HepG2 (cell line): ENCODE results near the gene PPP1R13B.

Experiments
- ARNTL ChIP-seq: sonication (generic); formaldehyde crosslinking; IDR thresholded peaks from 2 replicates; pipeline ENCODE4 v1.4.0; 2020; ENCODE audit warnings: mild to moderate bottlenecking, missing genetic modification reagents
- ELF4 ChIP-seq: sonication (generic); formaldehyde crosslinking; IDR thresholded peaks from 2 replicates; pipeline ENCODE4 v1.5.0; 2020; ENCODE audit warnings: missing genetic modification reagents, mild to moderate bottlenecking, moderate library complexity, borderline replicate concordance
- MTA1 ChIP-seq: sonication (generic); formaldehyde crosslinking; IDR thresholded peaks from 2 replicates; pipeline ENCODE4 v1.4.0; 2020; ENCODE audit warnings: missing genetic modification reagents, mild to moderate bottlenecking, borderline replicate concordance
- POLR2A ChIP-seq, 2 experiments: IDR thresholded peaks; 2 replicates each; pipeline ENCODE4 v1.6.1; 2011; ENCODE audit warnings: low read depth in 2 of 2, low read length in 2 of 2, mild to moderate bottlenecking in 1 of 2, moderate library complexity in 1 of 2; ENCODE audit not compliant: insufficient read depth in 1 of 2
- SMC3 ChIP-seq: IDR thresholded peaks from 2 replicates; pipeline ENCODE4 v1.6.1; 2011; ENCODE audit warnings: low read length, improper control_type of control experiment
- SUZ12 ChIP-seq: fragments of 150-350 bp; IDR thresholded peaks from 2 replicates; pipeline ENCODE4 v1.6.1; 2014; ENCODE audit warnings: low read depth, low read length
- YEATS2 ChIP-seq: sonication (generic); formaldehyde crosslinking; IDR thresholded peaks from 2 replicates; pipeline ENCODE4 v1.4.0; 2020; ENCODE audit warnings: missing genetic modification reagents, borderline replicate concordance
- ZNF274 ChIP-seq: sonication (generic); formaldehyde crosslinking; IDR thresholded peaks from 2 replicates; pipeline ENCODE4 v1.5.1; 2020; ENCODE audit warnings: mild to moderate bottlenecking, missing genetic modification reagents
- TF ChIP-seq, protein P1 (sequence below), 2 experiments: IDR thresholded peaks; 2 replicates each; pipeline ENCODE4 v1.6.1; 2011 to 2012; ENCODE audit warnings: low read length in 2 of 2, borderline replicate concordance in 1 of 2, low read depth in 1 of 2, mild to moderate bottlenecking in 1 of 2, moderate library complexity in 1 of 2
- TF ChIP-seq, protein P2 (sequence below): sonication (generic); formaldehyde crosslinking; IDR thresholded peaks from 2 replicates; pipeline ENCODE4 v1.5.0; 2020; ENCODE audit warnings: mild to moderate bottlenecking, missing genetic modification reagents, moderate library complexity

DNA sequence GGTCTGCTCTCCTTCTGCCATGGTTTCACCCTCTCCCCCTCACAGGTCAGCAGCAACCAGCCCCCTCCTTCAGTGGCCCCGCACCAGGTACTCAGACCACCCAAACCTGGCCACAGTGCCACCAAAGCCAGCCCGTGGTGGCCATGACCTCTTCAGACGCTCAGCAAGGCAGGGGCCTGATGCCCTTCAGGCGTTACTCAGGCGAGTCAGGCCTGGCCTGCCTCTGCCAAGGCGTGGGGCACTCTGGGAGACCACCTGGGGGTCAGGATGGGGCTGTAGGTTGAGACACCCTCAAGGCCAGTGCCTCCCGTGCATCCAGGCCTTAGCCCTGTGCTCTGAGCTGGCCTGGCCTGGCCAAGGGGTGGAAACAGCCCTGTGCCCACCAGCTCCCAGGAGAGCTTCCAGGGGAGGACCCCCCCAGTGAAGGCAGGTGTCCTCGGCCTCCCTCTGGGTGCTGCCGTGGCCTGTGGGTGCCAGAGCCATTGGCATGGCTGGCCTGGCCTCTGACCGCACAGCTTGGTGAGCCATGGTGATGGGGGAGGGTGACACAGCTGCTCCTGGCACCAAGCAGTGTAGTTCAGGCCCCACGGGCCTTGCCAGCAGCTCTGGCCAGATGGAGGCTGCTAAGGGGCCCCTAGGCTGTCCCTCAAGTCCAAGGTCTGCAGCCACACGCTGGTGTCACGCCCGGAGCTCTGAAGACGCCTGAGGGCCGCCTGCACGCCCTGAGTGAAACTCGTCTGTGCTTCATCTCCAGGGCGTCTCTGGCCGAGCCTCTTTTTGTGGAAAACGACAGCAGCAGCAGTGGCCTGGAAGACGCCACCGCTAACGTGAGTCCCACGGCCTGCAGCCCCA is 147.2 kb downstream of the PPP1R13B start:
- TF ChIP-seq, protein P1, sequence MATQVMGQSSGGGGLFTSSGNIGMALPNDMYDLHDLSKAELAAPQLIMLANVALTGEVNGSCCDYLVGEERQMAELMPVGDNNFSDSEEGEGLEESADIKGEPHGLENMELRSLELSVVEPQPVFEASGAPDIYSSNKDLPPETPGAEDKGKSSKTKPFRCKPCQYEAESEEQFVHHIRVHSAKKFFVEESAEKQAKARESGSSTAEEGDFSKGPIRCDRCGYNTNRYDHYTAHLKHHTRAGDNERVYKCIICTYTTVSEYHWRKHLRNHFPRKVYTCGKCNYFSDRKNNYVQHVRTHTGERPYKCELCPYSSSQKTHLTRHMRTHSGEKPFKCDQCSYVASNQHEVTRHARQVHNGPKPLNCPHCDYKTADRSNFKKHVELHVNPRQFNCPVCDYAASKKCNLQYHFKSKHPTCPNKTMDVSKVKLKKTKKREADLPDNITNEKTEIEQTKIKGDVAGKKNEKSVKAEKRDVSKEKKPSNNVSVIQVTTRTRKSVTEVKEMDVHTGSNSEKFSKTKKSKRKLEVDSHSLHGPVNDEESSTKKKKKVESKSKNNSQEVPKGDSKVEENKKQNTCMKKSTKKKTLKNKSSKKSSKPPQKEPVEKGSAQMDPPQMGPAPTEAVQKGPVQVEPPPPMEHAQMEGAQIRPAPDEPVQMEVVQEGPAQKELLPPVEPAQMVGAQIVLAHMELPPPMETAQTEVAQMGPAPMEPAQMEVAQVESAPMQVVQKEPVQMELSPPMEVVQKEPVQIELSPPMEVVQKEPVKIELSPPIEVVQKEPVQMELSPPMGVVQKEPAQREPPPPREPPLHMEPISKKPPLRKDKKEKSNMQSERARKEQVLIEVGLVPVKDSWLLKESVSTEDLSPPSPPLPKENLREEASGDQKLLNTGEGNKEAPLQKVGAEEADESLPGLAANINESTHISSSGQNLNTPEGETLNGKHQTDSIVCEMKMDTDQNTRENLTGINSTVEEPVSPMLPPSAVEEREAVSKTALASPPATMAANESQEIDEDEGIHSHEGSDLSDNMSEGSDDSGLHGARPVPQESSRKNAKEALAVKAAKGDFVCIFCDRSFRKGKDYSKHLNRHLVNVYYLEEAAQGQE (IDR thresholded peaks at IDR 0.05; ENCODE audit: borderline replicate concordance in 1 of 2, low read depth in 1 of 2, low read length in 2 of 2): no peak
- TF ChIP-seq ZNF274 (CRISPR knock-in tag): no peak
- no peak for TF ChIP-seq SMC3
- no peak for TF ChIP-seq ELF4 (CRISPR knock-in tag)
- TF ChIP-seq, protein P2, sequence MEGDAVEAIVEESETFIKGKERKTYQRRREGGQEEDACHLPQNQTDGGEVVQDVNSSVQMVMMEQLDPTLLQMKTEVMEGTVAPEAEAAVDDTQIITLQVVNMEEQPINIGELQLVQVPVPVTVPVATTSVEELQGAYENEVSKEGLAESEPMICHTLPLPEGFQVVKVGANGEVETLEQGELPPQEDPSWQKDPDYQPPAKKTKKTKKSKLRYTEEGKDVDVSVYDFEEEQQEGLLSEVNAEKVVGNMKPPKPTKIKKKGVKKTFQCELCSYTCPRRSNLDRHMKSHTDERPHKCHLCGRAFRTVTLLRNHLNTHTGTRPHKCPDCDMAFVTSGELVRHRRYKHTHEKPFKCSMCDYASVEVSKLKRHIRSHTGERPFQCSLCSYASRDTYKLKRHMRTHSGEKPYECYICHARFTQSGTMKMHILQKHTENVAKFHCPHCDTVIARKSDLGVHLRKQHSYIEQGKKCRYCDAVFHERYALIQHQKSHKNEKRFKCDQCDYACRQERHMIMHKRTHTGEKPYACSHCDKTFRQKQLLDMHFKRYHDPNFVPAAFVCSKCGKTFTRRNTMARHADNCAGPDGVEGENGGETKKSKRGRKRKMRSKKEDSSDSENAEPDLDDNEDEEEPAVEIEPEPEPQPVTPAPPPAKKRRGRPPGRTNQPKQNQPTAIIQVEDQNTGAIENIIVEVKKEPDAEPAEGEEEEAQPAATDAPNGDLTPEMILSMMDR: no peak
- no peak for TF ChIP-seq MTA1 (CRISPR knock-in tag)
- no peak for TF ChIP-seq YEATS2 (CRISPR knock-in tag)
- no peak for TF ChIP-seq SUZ12
- no peak; a peak in 1 of 4 replicates for TF ChIP-seq POLR2A (IDR thresholded peaks at IDR 0.05; ENCODE audit: insufficient read depth in 1 of 2, low read depth in 2 of 2, low read length in 2 of 2)
- TF ChIP-seq ARNTL (CRISPR knock-in tag): no peak
